H1 (cell line): Measurements from ENCODE around the gene GXYLT1. TPM values are rescaled to one million over a fixed set of nuclear protein-coding genes. Genes with fewer than 3 reads are reported as not detected.

Experiments used
- CTCF ChIA-PET: fragments of 300-600 bp; sonication (Branson Sonifier 250); formaldehyde crosslinking; loops from one replicate; lab custom pipeline; 2021; ENCODE audit not compliant: partially characterized antibody; lab: Charles Lee
- POLR2A ChIA-PET: fragments of 300-600 bp; sonication (Branson Sonifier 250); formaldehyde crosslinking; loops from one replicate; lab custom pipeline; 2021; ENCODE audit warnings: inconsistent platforms; ENCODE audit not compliant: partially characterized antibody; lab: Charles Lee
- DNase-seq, 2 experiments: peaks; one replicate each; pipeline versions ENCODE4 v3.0.0 to v3.0.0-alpha.2; 2010 to 2022; ENCODE audit warnings: low spot score in 2 of 2, low read depth in 1 of 2, mixed read lengths in 1 of 2
- FAIRE-seq: peaks from 2 replicates; lab custom pipeline; 2011; peaks lifted over from hg19 to GRCh38; lab: Jason Lieb, UNC
- H2AFZ ChIP-seq: 2 replicates; pipeline ENCODE4 v1.8.1; 2012; ENCODE audit warnings: low read length, inconsistent platforms
- H2AK5ac ChIP-seq: 2 replicates; pipeline ENCODE4 v1.6.1; 2013; ENCODE audit warnings: low read depth, low read length
- H2BK120ac ChIP-seq: replicated peaks from 2 replicates; pipeline ENCODE3; 2013; ENCODE audit warnings: low read depth, low read length, inconsistent platforms
- H2BK12ac ChIP-seq: 2 replicates; pipeline ENCODE4 v1.6.1; 2013; ENCODE audit warnings: low read depth, low read length
- H2BK15ac ChIP-seq: 2 replicates; pipeline ENCODE4 v1.6.1; 2013; ENCODE audit warnings: low read length
- H2BK20ac ChIP-seq: 2 replicates; pipeline ENCODE4 v1.6.1; 2013; ENCODE audit warnings: low read length
- H2BK5ac ChIP-seq: 2 replicates; pipeline ENCODE4 v1.6.1; 2013; ENCODE audit warnings: low read depth, low read length
- H3K14ac ChIP-seq: 2 replicates; pipeline ENCODE4 v1.6.1; 2013; ENCODE audit warnings: inconsistent platforms; ENCODE audit not compliant: insufficient read length
- H3K18ac ChIP-seq: 2 replicates; pipeline ENCODE4 v1.6.1; 2013; ENCODE audit warnings: low read length; ENCODE audit errors: extremely low read depth
- H3K23ac ChIP-seq: 2 replicates; pipeline ENCODE4 v1.6.1; 2013; ENCODE audit warnings: inconsistent platforms; ENCODE audit not compliant: insufficient read length
- H3K23me2 ChIP-seq: 2 replicates; pipeline ENCODE4 v1.6.1; 2013; ENCODE audit warnings: low read depth, low read length
- H3K27ac ChIP-seq: 2 replicates; pipeline ENCODE4 v1.6.1; 2011; ENCODE audit warnings: low read depth, low read length, inconsistent platforms
- H3K27me3 ChIP-seq, 4 experiments: replicated peaks in 1 of 4; 1 replicate in 1 of 4; 2 replicates in 3 of 4; pipeline versions ENCODE4 v1.6.1 to v1.8.1; 2011 to 2013; ENCODE audit warnings: low read length in 3 of 4, mild to moderate bottlenecking in 3 of 4, inconsistent platforms in 2 of 4, mixed read lengths in 2 of 4, moderate library complexity in 1 of 4; ENCODE audit not compliant: control insufficient read depth in 3 of 4, insufficient read depth in 3 of 4; ENCODE audit errors: extremely low read depth in 1 of 4
- H3K36me3 ChIP-seq, 4 experiments: 2 replicates each; pipeline versions ENCODE4 v1.6.1 to v1.8.1; 2011 to 2013; ENCODE audit warnings: mild to moderate bottlenecking in 4 of 4, low read length in 3 of 4, moderate library complexity in 2 of 4, control low read depth in 1 of 4, inconsistent platforms in 1 of 4; ENCODE audit not compliant: insufficient read depth in 4 of 4, control insufficient read depth in 2 of 4
- H3K4ac ChIP-seq: replicated peaks from 2 replicates; pipeline ENCODE3; 2013; ENCODE audit warnings: low read length, low read depth, mixed read lengths, inconsistent platforms; ENCODE audit not compliant: insufficient read length
- H3K4me1 ChIP-seq, 4 experiments: replicated peaks in 1 of 4; 1 replicate in 1 of 4; 2 replicates in 3 of 4; pipeline versions ENCODE4 v1.6.1 to v1.8.1; 2011 to 2013; ENCODE audit warnings: low read length in 3 of 4, inconsistent platforms in 2 of 4, mixed read lengths in 1 of 4; ENCODE audit not compliant: insufficient read depth in 4 of 4, control insufficient read depth in 3 of 4
- H3K4me2 ChIP-seq, 2 experiments: 2 replicates each; pipeline versions ENCODE4 v1.6.1 to v1.8.1; 2011 to 2013; ENCODE audit warnings: low read depth in 2 of 2, low read length in 2 of 2, control low read depth in 1 of 2, inconsistent platforms in 1 of 2, mild to moderate bottlenecking in 1 of 2; ENCODE audit not compliant: insufficient read depth in 1 of 2
- H3K4me3 ChIP-seq, 4 experiments: fragments of 200-600, 300-600 bp in 1 of 4; sonication (generic), shearing (Covaris generic), sonication (Bioruptor Twin) in 1 of 4; 2 replicates each; pipeline versions ENCODE4 v1.5.1 to v1.8.1; 2011 to 2016; ENCODE audit warnings: low read length in 4 of 4, low read depth in 3 of 4, control low read depth in 2 of 4, inconsistent platforms in 2 of 4, mild to moderate bottlenecking in 2 of 4, mixed read lengths in 1 of 4, moderate library complexity in 1 of 4; ENCODE audit not compliant: insufficient read depth in 2 of 4; ENCODE audit errors: extremely low read depth in 1 of 4
- H3K56ac ChIP-seq: replicated peaks from 2 replicates; pipeline ENCODE3; 2013; ENCODE audit warnings: low read depth, mild to moderate bottlenecking, mixed read lengths, low read length, inconsistent platforms; ENCODE audit not compliant: insufficient read length
- H3K79me1 ChIP-seq: 2 replicates; pipeline ENCODE4 v1.6.1; 2013; ENCODE audit warnings: low read depth, low read length, control low read depth
- H3K79me2 ChIP-seq, 2 experiments: 2 replicates each; pipeline versions ENCODE4 v1.6.1 to v1.8.1; 2012 to 2013; ENCODE audit warnings: low read length in 2 of 2, mild to moderate bottlenecking in 2 of 2, inconsistent platforms in 1 of 2; ENCODE audit not compliant: insufficient read depth in 2 of 2, control insufficient read depth in 1 of 2
- H3K9ac ChIP-seq, 4 experiments: replicated peaks in 1 of 4; 1 replicate in 1 of 4; 2 replicates in 3 of 4; pipeline versions ENCODE4 v1.6.1 to v1.8.1; 2011 to 2013; ENCODE audit warnings: low read depth in 3 of 4, low read length in 3 of 4, control low read depth in 2 of 4, mild to moderate bottlenecking in 2 of 4, moderate library complexity in 2 of 4, inconsistent platforms in 1 of 4; ENCODE audit errors: extremely low read depth in 1 of 4
- H3K9me3 ChIP-seq, 2 experiments: 2 replicates each; pipeline versions ENCODE4 v1.6.1 to v1.8.1; 2012 to 2013; ENCODE audit warnings: mild to moderate bottlenecking in 2 of 2, moderate library complexity in 2 of 2, control low read depth in 1 of 2, inconsistent platforms in 1 of 2, low read depth in 1 of 2, low read length in 1 of 2, mixed read lengths in 1 of 2; ENCODE audit not compliant: insufficient read depth in 2 of 2
- H4K20me1 ChIP-seq, 2 experiments: replicated peaks in 1 of 2; 2 replicates each; pipeline versions ENCODE3 to v1.8.1; 2011 to 2013; ENCODE audit warnings: inconsistent platforms in 2 of 2, low read length in 2 of 2, mild to moderate bottlenecking in 1 of 2; ENCODE audit not compliant: insufficient read depth in 2 of 2, control insufficient read depth in 1 of 2
- H4K5ac ChIP-seq: 2 replicates; pipeline ENCODE4 v1.6.1; 2013; ENCODE audit warnings: low read length, low read depth, mixed read lengths, inconsistent platforms; ENCODE audit not compliant: insufficient read length
- H4K8ac ChIP-seq: 2 replicates; pipeline ENCODE4 v1.8.0; 2013; ENCODE audit warnings: mild to moderate bottlenecking, moderate library complexity, low read length, inconsistent platforms; ENCODE audit not compliant: insufficient read depth; ENCODE audit errors: extremely low read depth
- H4K91ac ChIP-seq: replicated peaks from 2 replicates; pipeline ENCODE3; 2013; ENCODE audit warnings: low read length, mixed read lengths, inconsistent platforms; ENCODE audit not compliant: insufficient read length
- CBX8 ChIP-seq: fragments of 300-800, 300-1000 bp; sonication (generic); IDR thresholded peaks from 2 replicates; pipeline ENCODE4 v1.7.1; 2016; ENCODE audit warnings: low read depth, low read length, borderline replicate concordance
- CREB1 ChIP-seq: IDR thresholded peaks from 2 replicates; pipeline ENCODE4 v1.6.1; 2012; ENCODE audit warnings: inconsistent platforms
- POLR2AphosphoS5 ChIP-seq: IDR thresholded peaks from 2 replicates; pipeline ENCODE4 v1.6.1; 2011; ENCODE audit warnings: low read depth, low read length
- WGBS, 2 experiments: shearing (Covaris generic) in 1 of 2; methylation state at CpG; one replicate each; pipeline versions ENCODE4 v1.1.6 to v1.1.7; 2013 to 2015; ENCODE audit warnings: low lambda C conversion rate in 2 of 2, mixed read lengths in 2 of 2, inconsistent platforms in 1 of 2, low coverage in 1 of 2, missing lambda C conversion rate in 1 of 2; ENCODE audit not compliant: insufficient replicate concordance in 2 of 2, insufficient coverage in 1 of 2, insufficient read length in 1 of 2; ENCODE audit errors: extremely low coverage in 1 of 2, missing lambda C conversion rate in 1 of 2; 5-methylcytosine and 5-hydroxymethylcytosine counted together
- polyA plus RNA-seq, 7 experiments: library from polyadenylated mRNA; depleted of rRNA in 3 of 7; stranded (reverse) in 5 of 7; unstranded in 2 of 7; fragments of >200 nt in 5 of 7; fragments of 200-250 nt in 2 of 7; gene quantifications; 1 replicate in 5 of 7; 2 replicates in 1 of 7; 4 replicates in 1 of 7; pipeline versions ENCODE4 v1.2.1 to v1.2.3, GENCODE V29; 2011 to 2013; ENCODE audit warnings: missing spikeins in 2 of 7, mixed read lengths in 2 of 7
- total RNA-seq: library from RNA; stranded (reverse); fragmentation: NEBNext Ultra II Directional; extraction: Animal tissue kit (Norgen Biotek cat#: 25700); gene quantifications from 2 replicates; pipeline ENCODE4 v1.2.1, GENCODE V29; 2021

Gene GXYLT1
- total and polyA plus RNA-seq, 2 of the 8 experiments (the other 6 are each of a cell fraction or from before 2014, with no cell fraction given) = 3.1 to 10.7 TPM

GRCh38 chr12:42187799-42188198, 43.1 kb upstream of the GXYLT1 start:
- WGBS, 2 experiments = 93% methylated on average over 2 of the region's 2 CpGs; no CpG with 5 or more reads in 1 of the 2 experiments
- Histone ChIP-seq H3K27me3 (no peaks in the 10 kb centered on the region), H3K36me3 (no peaks in the 10 kb centered on the region), H3K23me2 (no peaks in the 10 kb centered on the region), H4K20me1 (no peaks in the 10 kb centered on the region), H3K18ac (no peak overlapping the region), H4K91ac (no peak overlapping the region), H2BK15ac (no peak overlapping the region), H2BK20ac (no peak overlapping the region), H2AFZ (no peak overlapping the region), H3K4ac (no peak overlapping the region), H3K79me2 (no peaks in the 10 kb centered on the region), H3K27ac (no peak overlapping the region), H3K14ac (no peak overlapping the region), H3K23ac (no peak overlapping the region), H3K4me1 (no peaks in the 10 kb centered on the region), H3K4me3 (no peak overlapping the region), H4K8ac (no peak overlapping the region), H3K9me3 (no peaks in the 10 kb centered on the region), H2AK5ac (no peak overlapping the region), H3K79me1 (no peaks in the 10 kb centered on the region), H3K4me2 (no peak overlapping the region), H3K56ac (no peak overlapping the region), H3K9ac (no peak overlapping the region), H2BK12ac (no peak overlapping the region), H4K5ac (no peak overlapping the region), H2BK120ac (no peak overlapping the region), H2BK5ac (no peak overlapping the region)
- ChIA-PET CTCF (no interaction called here), POLR2A (no interaction called here)
- TF ChIP-seq CBX8 = no peak
- no peak for TF ChIP-seq POLR2AphosphoS5
- TF ChIP-seq CREB1 = no peak
- DNase-seq (no peak), FAIRE-seq (no peak)
